ENCODE results near the gene FGF22.

FGF22 gene

GRCh38 chr19:679418-680286 lies 40.0 kb downstream of the FGF22 start:
- DNase-seq (ENCODE audit: low read depth in 2 of 2) = no peak

GRCh38 chr19:680287-681028 lies 40.8 kb downstream of the FGF22 start:
- DNase-seq (ENCODE audit: low read depth in 2 of 2) = peak; percentile 99

- no peak for DNase-seq (ENCODE audit: low read depth in 2 of 2)
Measured at GRCh38 chr19:681029-682019, 41.6 kb downstream of the FGF22 start.

- DNase-seq (ENCODE audit: low read depth in 2 of 2) = no peak
Measured at GRCh38 chr19:682678-683320, 43.1 kb downstream of the FGF22 start.

GRCh38 chr19:685454-685931 lies 45.8 kb downstream of the FGF22 start:
- DNase-seq (ENCODE audit: low read depth in 2 of 2) = no peak

- DNase-seq (ENCODE audit: low read depth in 2 of 2) = no peak
Measured at GRCh38 chr19:686589-687297, 47.1 kb downstream of the FGF22 start.

GRCh38 chr19:687569-688166 lies 48.0 kb downstream of the FGF22 start:
- no peak for DNase-seq (ENCODE audit: low read depth in 2 of 2)

GRCh38 chr19:688214-688613 lies 48.5 kb downstream of the FGF22 start:
- DNase-seq (ENCODE audit: low read depth in 2 of 2) = no peak

GRCh38 chr19:688992-689391 lies 49.3 kb downstream of the FGF22 start:
- DNase-seq (ENCODE audit: low read depth in 2 of 2) = no peak

GRCh38 chr19:690203-690602 lies 50.5 kb downstream of the FGF22 start:
- DNase-seq (ENCODE audit: low read depth in 2 of 2) = no peak
